GM10847 (cell line): ENCODE results near the gene CASK.

Source experiments
- POLR2A ChIP-seq: IDR thresholded peaks from 2 replicates; pipeline ENCODE4 v1.6.1; 2011; ENCODE audit not compliant: insufficient read length; ENCODE audit errors: extremely low read depth

The CASK gene

DNA sequence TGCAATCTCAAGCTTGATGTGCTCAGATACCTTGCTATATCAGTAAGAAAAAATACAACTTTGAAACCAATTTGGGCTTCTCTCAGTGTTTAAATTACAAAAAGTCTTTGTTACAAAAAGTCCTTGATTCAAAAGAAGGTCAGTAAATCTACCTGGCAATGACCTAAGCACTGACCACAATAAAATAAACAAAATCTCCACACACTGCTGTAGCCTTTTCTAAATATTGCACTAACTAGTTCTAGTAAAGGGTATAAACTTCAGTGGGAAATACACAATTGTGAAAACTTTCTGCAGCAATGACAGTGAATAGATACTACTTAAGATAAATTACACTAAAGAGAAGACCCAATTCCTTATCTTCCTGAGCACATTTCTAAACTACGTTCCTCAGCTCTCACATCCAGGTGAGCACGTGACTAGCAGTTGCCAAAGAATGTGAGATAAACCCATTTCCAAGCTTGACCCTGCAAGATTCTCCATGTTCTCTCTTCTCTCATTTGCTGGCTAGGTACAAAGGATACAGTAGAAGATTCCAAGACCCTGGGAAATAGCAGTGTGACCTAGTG is 316.0 kb downstream of the CASK start:
- TF ChIP-seq POLR2A = no peak

DNA sequence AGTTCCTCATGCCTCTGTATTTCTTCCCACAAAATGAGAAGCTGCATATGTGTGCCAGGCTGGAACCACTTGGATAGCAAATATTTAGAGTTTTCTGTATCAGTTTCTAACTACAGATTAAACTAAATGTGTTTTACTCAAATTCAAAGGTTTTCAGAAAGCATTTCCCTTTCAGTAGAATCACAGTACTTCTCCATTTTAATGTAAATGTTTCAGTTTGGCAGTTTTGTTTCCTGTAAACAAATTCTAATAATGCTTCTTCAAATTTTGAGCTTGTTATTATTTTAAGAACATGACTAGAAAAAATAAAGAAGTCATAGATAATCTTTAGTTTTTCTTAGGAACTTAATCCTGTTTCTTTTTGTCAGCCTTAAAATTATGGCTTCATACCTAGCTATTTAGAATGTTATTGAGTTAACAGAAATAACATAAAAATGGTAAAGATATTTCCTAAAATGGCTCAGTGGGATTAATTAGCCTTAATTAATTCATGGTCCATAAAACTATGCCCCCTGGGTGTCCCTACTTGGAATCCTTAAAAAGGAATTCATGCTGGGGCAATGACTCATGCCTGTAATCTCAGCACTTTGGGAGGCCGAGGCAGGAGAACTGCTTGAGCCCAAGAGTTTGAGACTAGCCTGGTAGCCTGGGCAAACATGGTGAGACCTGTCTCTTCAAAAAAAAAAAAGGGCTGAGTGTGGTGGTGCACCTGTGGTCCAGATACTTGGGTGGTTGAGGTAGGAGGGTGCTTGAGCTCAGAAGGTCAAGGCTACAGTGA is 318.4 kb downstream of the CASK start:
- TF ChIP-seq POLR2A = no peak

DNA sequence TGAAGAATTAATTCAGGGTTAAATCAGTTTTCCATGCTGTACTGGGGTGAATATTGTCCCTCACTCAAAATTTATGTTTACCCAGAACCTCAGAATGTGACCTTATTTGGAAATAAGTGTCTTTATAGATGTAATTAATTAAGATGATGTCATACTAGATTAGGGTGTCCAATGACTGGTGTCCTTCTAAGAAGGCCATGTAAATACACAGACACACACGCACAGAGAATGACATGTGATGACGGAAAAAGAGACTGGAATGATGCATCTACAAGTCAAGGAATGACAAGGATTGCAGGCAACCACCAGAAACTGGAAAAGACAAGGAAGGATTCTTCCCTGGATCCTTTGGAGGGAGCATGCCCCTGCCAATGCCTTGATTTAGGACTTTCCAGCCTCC is 319.2 kb downstream of the CASK start:
- no peak for TF ChIP-seq POLR2A

DNA sequence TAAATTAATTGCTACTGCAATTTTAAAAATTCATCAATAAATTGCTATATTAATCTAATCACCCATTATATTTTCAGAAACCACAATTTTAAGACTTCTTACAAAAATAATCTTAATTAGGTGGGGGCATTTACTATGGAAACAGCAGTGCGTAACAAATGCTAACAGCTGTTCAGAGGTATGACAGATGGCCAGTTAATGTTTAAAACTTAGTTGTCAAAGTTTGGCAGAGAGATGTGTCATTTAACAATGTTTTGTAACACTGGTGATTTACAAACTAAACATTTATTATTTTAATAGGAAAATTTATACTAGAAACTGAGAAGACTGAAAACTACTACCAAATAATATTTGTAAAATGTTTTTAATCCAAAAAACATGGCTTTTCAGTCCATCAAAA is 319.8 kb downstream of the CASK start:
- no peak for TF ChIP-seq POLR2A

DNA sequence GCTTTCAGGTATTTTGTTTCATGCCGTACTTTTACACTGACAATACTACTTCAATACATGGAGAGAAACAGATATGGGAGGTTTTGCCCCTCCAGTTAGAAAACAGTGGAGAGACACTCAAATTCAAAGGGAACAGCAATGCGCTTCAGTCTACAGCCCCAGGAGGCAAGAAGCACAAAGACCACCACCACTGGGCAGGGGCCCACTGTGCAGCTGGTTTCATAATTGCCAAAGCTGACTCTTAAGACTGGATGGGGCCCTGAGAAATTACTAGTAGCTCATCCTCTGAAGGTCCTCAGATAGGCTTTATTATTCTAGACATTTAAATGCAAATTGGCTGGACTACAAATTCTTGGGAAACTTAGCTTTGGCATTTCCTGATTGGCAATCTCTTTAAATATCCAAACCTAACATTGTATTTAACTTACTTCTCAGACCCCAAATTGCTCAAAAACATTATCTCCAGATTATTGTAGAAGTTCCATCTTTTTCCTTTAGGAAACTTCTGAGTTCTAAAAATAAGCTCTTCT is 320.5 kb downstream of the CASK start:
- no peak for TF ChIP-seq POLR2A

DNA sequence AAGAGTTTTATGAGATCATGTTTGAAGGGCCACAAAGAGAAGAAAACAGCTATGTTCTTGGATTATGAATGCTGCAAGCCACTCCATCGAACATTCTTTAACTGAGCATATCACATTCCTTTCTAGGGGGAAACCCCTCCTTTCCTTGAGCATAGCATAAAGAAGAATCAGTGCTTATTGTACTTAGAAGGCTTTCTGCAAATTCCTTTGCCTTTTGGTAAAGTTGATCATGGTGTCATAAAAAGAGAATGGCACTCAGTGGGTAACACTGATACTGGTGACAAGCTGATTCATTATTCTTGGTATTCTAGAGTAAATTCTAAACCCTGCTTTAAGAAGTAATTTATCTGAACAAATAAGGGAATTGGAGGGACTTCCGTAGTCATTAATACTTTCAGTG is 323.1 kb downstream of the CASK start:
- TF ChIP-seq POLR2A = no peak

DNA sequence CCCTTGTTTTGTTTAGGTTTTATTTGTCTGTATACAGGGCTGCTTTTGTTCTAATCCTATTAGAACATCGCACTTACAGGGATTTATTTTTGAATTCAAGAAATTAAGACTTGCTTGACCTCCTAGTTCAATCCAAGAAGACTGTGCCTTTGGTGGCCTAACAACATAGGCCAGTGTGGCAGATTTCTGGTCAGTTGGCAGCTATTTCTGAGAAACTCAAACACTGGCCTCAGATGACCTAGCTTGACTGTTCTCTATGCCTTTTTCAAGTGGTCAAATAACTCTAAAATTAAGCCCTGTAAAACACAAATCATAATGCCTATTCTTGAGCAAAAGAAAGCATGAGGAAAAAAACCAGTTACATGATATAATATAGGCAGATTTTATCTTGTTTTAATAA is 323.8 kb downstream of the CASK start:
- TF ChIP-seq POLR2A = no peak

DNA sequence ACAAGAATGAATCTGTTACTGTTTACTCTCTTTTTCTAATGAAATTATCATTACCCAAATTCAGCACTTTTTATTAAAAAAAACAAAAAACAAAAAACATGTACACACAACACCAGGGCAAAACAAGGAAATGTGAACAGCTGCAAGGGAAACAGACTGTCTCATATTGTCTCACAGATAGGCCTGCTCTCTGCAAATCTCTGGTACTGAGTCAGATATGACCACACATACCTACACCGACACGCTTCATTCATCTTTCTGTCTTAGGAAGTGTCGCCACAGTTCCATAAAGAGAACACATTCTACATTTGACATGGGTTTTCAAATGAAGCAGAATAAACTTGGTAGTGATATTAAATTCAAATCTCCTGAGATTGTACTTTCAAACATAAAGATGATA is 326.8 kb downstream of the CASK start:
- TF ChIP-seq POLR2A = no peak

DNA sequence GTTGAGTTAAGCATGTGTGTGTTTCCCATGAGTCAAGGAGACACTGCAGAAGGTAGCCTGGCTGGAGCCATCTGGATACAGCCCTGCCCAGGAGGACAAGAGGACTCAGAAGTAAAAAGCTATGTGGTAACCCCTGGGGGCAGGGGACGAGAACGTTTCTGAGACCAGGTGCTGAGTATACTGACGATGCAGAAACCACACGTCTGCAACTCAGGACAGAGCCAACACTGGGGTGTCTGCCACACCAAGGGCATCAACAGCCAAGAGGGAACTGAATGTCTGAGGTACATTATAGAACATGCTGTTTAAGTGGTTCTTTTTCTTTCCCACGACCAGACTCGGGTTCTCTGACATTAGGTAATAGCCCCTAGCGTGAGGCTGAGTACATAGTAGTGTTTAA is 328.7 kb downstream of the CASK start:
- TF ChIP-seq POLR2A = no peak

DNA sequence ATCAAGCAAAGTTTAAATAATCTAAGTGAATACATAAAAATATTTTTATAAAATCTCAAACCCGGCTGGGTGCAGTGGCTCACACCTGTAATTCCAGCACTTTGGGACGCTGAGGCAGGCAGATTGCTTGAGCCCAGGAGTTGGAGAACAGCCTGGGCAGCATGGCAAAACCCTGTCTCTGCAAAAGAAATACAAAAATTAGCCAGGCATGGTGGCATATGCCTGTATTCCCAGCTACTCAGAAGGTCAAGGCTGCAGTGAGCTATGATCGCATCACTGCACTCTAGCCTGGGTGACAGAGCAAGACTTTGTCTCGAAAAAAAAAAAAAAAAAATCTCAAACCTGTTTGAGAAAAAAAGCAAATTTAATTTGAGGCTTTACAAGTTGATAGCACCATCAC is 331.4 kb downstream of the CASK start:
- no peak for TF ChIP-seq POLR2A

DNA sequence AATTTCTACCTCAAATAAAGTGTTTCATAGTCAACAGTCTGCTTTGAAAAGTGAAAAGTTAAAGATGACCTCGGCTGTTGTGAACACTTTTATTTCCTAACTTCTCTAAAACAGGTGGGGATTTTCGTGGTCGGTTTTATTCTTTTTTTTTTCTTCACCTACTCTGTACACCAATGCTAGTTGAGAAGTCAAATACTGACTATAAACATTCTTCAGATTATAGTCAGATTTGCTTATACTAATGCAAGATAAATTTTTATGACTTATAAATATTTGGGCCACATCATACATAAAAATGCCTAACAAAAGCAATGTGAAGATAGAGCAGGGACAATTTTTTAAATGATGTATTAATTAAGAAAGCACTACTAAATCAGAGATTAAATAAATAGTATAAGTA is 332.7 kb downstream of the CASK start:
- TF ChIP-seq POLR2A = no peak

DNA sequence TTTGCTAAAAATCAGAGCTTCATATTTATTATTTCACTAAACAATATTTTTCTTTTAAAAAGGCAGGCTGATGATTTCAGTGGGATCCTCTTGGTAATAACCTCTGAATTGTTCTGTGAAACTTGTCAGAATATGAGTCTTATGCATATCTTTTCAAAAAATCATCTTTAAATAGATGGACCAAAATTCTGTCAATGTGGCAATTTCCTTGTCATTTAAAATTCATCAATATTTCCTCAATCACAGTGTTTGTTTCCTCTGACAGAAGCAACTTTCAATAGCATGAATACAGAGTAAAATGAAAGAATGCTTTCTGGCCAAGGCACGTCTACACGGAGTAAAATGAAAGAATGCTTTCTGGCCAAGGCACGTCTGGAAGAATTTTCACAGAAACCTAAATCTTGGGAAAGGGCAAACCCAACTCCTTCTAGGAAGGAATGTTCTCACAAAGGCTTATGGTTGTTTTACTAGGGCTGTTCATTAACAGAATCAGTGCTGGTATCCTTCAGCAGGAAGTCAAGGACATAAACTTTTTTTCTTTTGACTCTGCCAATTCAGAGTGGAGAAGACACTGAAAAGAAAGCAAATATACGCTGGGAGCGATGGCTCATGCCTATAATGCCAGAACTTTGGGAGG is 333.6 kb downstream of the CASK start:
- TF ChIP-seq POLR2A = no peak

DNA sequence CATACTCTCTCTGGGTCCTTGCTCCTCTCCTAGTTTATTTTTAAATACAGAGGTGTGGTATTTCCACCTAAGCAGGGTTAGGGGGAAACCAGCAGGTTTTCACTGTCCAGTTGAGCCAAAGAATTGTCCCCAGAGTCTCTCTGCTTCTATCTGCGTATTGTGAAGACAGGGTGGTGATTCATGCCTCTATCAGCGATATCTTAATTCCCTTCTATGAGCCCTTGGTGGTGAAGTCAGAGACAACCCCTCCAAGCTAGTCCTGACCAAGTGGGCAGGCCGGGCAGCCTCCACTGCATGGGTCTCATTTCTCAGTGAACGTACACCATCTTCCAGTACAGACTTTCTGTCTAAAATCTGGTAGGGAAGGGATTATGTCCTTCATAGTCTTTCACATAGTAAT is 335.1 kb downstream of the CASK start:
- TF ChIP-seq POLR2A = no peak

DNA sequence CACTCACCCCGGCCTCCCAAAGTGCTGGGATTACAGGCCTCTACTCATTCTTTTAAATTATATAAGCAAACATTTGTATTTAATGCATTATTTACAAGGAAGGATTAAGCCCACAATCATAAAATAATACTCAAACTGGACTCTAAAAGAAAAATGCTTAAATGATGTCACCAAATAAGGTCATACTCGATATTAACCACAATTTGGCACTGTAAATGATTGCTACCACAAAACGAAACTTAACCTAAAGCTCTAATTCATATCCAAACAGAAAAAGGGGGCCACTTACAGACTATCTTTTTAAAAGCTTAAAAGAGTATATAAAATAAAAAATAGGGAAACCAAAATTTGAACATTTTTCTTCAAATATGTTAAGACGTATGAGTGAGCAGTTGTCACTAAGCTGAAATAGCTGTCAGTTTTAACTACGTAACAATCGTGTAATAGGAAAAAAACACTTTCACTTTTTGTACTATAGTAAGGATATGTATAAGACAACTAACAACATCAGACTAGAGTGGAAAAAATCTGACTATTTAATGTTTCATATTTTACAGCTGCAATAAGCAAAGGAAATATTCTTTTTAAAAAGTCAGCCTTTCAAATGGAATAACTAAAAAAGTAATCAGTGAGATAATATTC is 342.8 kb downstream of the CASK start:
- TF ChIP-seq POLR2A = no peak

DNA sequence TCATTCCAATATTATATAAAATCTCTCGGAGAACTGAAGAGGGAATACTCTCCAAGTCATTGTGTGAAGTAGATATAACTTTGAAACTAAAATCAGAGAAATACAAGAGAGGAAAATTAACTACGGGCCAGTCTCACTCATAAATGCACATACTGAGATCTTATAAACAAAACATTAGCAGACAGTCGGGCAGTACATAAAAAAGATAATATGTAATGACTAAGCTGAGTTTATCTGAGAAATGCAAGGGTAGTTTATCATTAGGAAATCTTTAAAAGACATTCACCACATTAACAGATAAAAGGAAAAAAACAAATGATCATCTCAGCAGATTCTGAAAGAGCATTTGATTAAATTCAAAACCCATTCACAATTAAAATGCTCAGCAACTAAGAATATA is 359.5 kb downstream of the CASK start:
- TF ChIP-seq POLR2A = no peak

DNA sequence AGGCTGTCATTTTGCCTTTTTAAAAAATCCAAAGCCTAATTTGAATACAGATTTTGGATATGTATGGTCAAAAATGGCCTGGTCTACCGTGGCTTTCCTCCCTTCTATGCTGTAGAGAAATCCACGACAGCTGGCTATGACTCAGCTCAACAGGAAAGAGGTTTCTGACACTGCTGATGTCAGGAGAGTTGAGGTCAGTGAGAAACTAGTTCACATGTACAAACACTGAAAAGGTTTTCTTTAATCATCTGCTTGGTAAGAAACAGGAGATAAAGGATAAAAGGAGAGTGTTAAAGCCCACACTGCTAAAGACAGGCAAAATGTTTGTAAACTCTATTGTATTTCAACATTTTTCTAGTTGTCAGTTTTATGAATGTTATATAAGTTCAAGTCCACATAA is 362.3 kb downstream of the CASK start:
- no peak for TF ChIP-seq POLR2A
